GM12801 (cell line): Measurements from ENCODE around the gene NGFR.

ENCODE experiments used
- TF ChIP-seq, protein P1 (sequence below): IDR thresholded peaks from one replicate; pipeline ENCODE4 v1.5.1; 2011; ENCODE audit warnings: control low read depth; ENCODE audit not compliant: insufficient read length; ENCODE audit errors: extremely low read depth

NGFR gene

DNA sequence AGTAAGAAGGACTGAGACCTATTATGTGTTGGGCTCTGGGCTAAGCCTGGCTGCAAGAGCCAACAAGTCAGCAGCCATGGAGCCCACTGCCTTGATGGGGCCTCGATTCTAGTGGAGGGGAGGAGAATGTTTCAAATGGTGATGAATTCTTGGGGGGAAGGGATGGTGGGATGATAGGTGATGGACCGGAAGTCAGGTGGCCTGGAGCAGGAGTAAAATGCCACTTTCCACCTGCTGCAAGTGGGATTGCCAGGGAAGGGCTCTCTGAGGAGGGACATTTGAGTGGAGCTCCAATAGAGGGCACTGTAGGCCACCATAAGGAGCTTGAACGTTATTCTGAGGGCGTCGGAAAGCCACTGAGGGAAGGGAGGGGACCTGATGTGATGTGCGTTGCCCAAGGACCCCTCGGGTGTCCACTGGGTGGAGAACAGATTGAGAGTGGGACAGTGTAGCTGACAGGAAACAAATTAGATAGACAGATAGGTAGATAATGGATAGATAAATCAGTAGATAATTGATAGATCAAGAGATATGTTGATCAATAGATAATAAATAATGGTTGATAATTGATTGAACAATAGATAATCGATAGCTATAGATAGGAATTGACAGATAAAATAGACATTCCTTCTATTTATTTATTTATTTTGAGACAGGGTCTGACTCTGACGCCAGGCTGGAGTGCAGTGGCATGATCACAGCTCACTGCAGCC, 62.4 kb downstream of the NGFR start:
- TF ChIP-seq, protein P1, sequence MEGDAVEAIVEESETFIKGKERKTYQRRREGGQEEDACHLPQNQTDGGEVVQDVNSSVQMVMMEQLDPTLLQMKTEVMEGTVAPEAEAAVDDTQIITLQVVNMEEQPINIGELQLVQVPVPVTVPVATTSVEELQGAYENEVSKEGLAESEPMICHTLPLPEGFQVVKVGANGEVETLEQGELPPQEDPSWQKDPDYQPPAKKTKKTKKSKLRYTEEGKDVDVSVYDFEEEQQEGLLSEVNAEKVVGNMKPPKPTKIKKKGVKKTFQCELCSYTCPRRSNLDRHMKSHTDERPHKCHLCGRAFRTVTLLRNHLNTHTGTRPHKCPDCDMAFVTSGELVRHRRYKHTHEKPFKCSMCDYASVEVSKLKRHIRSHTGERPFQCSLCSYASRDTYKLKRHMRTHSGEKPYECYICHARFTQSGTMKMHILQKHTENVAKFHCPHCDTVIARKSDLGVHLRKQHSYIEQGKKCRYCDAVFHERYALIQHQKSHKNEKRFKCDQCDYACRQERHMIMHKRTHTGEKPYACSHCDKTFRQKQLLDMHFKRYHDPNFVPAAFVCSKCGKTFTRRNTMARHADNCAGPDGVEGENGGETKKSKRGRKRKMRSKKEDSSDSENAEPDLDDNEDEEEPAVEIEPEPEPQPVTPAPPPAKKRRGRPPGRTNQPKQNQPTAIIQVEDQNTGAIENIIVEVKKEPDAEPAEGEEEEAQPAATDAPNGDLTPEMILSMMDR, result no peak
